ENCODE data around the gene TEX22.

Gene TEX22

DNA sequence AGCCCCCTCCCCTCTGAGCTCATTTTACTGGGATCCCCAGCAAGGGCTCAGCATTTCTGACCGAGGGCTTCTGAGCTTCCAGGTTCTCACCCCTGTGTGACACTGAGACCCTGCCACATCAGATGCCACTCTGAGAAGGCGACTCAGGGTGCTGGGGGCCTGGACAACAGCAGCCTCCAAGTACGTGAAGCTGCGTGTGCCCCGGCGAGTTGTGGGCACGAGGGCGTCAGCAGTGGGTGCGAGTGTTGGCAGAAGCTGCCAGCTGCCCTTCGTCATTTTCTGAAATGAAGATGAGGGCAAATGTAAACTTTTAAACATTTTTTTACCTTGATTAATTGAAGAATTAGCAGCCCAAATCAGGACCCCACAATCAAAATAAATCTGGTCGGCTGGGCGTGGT is 32.7 kb upstream of the TEX22 start:
- in situ Hi-C loops (cut with HindIII; ENCODE audit: low sequenced_read_pairs): no loop called here

DNA sequence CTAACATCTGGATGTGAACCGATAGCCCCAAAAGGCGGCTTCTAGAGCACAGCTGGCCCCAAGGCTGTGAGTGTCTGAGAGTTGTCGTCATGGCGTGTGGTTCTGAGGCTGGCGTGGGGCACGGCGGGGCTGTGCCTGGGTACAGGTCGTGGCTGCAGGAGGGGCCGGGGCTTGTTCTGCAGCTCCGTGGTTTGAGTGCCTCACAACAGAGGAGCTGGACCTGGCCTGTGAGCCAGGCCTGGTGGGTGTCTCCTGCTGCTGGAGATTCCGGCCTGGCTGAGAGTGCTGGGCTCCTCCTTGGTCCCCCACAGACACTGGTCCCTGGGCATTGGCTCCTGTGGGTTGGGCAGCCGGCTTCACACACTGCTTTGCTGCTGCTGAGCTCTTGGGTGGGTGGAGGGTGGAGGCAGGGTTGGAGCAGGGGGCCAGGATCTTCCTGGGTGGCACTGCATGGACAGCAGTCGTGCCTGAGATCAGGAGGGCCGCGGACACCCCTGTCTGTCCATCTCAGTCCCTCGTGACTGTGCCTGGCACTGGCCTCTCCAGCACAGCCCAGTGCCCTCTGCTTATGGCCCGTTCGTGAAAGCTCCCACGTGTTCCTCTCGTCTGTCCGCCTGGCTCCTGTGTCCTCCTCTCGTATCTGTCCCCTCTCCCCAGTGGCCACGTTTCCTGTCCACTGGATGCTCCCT is 31.8 kb upstream of the TEX22 start:
- in situ Hi-C loops (cut with HindIII; ENCODE audit: low sequenced_read_pairs): no loop called here

DNA sequence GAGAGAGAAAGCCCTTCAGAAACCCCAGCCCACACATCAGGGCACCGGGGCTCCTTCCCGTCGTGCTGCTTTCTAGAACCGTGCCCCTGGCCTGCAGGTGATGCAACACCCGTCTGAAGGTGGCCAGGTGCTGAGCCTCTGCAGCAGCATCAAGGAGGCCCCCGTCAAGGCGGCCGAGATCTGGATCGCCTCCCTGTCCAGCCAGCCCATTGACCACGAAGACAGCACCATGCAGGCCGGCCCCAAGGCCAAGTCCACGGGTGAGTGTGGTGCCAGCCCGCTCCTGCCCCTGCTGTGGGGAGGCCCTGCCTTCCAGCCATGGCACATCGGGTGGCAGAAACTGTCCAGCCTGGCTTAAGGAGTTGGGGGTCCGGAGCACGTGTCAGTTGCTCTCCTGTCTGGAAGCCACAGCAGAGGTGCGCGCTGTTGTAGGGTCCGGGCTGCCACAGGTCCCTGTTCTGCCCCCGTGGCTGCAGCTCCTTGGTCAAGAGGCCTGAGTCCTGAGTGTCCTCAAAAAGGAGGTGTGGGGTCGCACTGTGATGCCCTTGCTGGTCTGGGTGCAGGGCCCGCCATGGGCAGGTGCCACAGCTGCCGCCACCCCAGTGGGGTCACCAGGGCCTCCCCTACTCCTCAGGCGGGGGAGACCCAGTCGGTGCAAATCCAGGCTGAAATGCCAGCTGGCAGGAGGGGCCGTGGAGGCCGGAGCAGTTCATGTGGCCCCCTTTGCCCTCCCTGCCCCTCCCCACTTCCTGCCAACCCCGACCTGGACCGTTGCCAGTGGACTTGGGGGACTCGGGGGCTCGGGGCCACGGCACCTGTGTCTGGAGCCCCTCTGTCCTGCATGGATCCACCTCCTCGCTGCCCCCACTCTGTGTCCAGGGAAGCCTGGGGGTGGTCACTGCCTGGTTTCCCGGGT is 31.0 kb upstream of the TEX22 start:
- in situ Hi-C loops (cut with HindIII; ENCODE audit: low sequenced_read_pairs): no loop called here

DNA sequence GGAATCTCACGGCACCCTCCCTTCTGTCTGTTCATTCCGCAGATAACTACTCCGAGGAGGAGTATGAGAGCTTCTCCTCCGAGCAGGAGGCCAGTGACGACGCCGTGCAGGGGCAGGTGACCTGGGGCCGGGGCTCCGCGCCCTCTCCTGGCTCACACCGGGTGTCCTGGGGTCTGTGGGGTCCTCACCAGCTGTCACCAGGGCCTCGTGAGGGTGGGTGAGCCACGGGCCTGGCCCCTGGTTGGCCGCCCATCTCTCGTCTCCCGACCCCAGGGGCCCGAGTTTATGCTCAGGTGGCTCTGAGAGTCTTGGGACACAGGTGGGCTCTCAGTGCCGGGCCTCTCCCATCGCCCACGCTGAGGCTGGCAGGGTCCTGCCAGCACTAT is 30.3 kb upstream of the TEX22 start:
- in situ Hi-C loops (cut with HindIII; ENCODE audit: low sequenced_read_pairs): no loop called here

GRCh38 chr14:105368426-105368825 is 29.9 kb upstream of the TEX22 start:
- in situ Hi-C loops (cut with HindIII; ENCODE audit: low sequenced_read_pairs): no loop called here

GRCh38 chr14:105368910-105369652 is 29.3 kb upstream of the TEX22 start:
- in situ Hi-C loops (cut with HindIII; ENCODE audit: low sequenced_read_pairs): no loop called here

DNA sequence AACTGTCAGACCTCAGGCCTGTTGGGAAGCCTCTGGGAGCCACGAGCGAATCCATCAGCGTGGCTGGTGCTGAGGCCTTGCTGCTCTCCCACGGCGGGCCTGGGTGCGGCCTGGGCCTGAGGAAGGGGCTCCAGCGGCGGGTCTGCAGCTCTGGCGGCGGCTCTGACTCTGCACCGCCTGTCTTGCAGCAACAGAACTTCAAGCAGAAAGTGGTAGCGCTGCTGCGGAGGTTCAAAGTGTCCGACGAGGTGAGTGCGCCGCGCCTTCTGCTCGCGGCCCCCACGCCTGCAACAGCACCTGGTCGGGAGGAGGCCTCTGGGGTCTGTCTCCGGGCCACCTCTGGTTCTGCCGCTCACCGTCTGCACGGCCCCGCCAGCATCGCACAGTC is 28.7 kb upstream of the TEX22 start:
- in situ Hi-C loops (cut with HindIII; ENCODE audit: low sequenced_read_pairs): no loop called here

DNA sequence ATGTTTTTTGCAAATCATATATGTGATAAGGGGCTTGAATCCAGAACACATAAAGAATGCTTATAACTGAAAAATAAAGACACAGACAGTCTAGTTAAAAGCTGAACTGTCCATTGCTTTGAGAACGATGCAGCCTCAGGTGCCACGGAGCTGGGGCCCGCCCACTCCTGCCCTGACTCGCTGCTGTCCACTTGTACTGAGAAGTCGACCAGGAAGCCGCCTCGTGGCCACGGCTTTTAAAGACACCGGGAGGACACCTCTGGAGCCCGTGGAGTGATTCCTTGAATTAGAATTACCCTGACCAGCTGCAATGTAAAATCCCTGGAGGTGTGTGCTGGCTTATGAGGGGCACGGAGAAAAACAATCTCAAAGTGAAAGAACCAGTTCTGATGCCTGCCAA is 23.9 kb upstream of the TEX22 start:
- in situ Hi-C loops (cut with HindIII; ENCODE audit: low sequenced_read_pairs): no loop called here

DNA sequence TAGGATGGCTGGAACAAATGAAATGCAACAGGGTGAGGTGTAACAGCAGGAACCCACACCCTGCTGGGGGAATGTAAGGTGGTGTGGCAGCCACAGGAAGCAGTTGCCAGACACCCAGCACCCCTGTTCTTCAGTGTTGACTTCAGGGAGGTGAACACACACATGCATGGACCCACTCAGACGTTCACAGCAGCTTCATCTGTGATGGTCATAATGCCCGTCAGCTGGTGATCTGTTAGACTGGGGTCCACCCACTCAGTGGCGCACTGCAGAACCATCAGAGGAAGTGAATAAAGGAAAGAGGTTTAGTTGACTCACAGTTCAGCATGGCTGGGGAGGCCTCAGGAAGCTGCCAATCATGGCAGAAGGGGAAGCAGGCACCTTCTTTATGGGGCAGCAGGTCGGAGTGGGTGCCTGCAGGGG is 22.7 kb upstream of the TEX22 start:
- in situ Hi-C loops (cut with HindIII; ENCODE audit: low sequenced_read_pairs): no loop called here

GRCh38 chr14:105376521-105377440 is 21.6 kb upstream of the TEX22 start:
- in situ Hi-C loops (cut with HindIII; ENCODE audit: low sequenced_read_pairs): no loop called here

DNA sequence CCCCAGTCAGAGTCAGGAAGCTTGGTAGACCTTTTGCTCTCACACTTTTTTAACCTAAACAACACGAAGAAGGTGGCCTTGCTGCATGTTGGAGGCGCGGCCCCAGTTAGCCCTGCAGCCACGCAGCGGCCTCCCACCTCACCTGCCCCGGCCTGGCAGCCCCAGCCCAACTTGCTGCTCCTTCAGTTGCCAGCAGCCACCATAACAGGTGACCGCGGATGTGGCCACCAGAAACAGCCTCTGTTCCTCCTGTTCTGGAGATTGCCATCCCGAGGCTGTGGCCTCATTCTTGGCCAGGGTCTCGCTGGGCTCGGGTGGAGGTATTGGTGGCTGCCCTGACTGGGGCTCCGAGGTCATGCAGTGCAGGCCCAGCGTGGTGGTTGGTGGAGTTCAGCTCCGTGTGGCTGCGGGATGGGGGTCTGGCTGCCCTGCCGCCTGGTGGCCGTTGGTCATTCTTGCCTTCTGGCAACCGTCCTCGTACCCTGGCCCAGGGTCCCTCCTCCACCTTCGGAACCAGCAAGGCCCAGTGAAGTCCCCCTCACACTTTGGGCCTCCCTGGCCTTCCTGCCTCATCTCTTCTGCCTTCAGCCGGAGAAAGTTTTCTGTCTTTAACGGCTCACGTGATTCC is 20.7 kb upstream of the TEX22 start:
- in situ Hi-C loops (cut with HindIII; ENCODE audit: low sequenced_read_pairs): no loop called here

- in situ Hi-C loops (cut with HindIII; ENCODE audit: low sequenced_read_pairs): no loop called here
Measured at GRCh38 chr14:105378199-105378598, 20.1 kb upstream of the TEX22 start.

DNA sequence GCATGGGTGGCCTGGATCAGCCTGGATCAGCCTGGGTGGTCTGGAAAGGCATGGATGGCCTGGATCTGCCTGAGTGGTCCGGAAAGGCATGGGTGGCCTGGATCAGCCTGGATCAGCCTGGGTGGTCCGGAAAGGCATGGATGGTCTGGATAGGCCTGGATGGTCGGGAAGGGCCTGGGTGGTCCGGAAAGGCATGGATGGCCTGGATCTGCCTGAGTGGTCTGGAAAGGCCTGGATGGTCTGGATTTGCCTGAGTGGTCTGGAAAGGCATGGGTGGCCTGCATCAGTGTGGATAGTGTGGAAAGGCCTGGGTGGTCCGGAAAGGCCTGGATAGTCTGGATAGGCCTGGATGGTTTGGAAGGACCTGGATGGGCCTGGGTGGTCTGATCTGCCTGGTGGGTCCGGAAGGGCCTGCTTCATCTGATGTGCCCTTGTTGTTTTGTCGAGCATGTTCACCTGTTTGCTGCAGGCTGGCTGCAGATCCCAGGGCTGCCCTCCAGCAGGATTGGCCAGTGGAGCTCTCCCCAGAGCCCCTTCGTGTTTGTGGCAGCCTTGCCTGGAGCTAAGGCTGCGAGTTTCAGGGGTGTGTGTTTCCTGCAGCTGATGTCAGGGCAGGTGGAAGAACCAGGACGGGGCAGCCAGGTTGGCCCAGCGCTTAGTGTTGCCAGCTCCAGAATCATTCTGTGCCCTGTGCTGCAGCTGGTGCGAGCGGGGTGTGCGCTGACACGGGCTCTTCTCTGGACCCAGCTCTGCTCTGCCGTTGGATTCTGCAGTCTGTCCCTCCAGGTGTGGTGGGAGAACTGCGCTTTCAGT is 19.3 kb upstream of the TEX22 start:
- in situ Hi-C loops (cut with HindIII; ENCODE audit: low sequenced_read_pairs): no loop called here

DNA sequence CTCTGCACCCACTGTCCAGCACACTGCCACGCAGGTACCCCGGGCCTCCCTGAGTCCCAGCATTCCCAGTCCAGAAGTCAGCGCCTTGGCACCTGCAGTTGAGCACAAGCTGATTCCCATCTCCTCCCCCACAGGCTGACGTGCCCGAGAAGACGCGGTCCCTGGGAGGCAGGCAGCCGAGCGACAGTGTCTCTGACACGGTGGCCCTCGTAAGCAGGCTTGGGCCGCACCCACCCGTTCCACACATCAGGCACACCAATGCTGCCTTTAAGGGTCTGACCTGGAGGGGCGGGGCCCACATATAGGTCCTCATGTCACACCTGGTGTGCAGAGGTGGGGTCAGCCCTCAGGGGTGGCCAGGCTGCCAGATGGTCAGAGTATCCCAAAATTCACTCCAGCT is 18.4 kb upstream of the TEX22 start:
- in situ Hi-C loops (cut with HindIII; ENCODE audit: low sequenced_read_pairs): no loop called here

DNA sequence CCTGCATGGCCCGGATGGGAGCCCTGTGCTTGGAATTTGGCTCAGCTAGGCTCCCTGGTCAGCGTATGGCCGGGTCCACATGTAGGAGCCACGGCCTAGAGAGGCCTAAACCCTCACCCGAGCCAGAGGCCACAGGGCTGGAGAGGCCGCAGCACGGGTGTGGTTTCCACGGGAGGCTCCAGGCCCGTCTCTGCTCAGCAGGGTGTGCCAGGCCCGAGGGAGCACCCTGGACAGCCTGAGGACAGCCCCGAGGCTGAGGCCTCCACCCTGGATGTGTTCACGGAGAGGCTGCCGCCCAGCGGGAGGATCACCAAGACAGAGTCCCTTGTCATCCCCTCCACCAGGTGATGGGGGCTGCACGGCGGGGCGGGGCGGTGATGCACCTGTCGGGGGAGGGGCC is 17.6 kb upstream of the TEX22 start:
- in situ Hi-C loops (cut with HindIII; ENCODE audit: low sequenced_read_pairs): no loop called here

DNA sequence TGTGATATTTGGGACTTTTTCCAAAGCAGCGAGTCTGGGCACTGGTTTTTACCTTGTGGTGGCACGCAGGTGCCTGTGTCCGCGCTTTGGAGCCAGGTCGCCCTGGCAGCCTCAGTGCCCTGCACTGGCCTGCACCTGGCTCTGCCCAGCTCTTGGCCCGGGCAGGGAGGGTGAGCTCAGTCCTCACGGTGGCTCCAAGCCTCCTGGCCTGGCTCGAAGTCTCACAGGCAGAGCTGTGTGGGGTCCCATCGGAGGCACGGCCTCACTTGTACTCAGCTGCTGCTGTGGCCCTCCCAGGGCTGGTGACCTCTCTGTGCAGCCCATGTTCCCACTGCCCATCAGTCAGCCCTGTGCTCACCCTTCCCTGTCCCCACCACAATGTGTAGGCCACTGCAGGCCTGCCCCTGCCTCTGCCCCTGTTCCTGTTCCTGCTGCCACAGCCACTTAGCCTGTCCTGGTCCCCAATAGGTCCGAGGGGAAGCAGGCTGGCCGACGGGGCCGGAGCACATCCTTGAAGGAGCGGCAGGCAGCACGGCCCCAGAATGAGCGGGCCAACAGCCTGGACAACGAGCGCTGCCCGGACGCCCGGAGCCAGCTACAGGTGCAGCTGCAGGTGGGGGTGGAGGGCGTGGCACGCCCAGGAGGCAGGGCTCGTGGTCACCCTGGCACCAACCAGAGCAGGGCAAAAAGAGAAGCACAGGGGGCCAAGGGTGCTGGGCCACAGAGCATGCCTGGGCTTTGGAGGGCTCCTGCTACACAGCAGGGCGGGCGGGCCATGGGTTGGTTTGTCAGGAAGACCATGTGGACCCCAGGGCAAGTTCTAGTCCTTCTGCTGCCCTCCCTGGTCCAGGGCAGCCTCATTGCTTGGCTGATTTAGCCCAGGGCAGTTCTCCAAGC is 16.6 kb upstream of the TEX22 start:
- in situ Hi-C loops (cut with HindIII; ENCODE audit: low sequenced_read_pairs): no loop called here

DNA sequence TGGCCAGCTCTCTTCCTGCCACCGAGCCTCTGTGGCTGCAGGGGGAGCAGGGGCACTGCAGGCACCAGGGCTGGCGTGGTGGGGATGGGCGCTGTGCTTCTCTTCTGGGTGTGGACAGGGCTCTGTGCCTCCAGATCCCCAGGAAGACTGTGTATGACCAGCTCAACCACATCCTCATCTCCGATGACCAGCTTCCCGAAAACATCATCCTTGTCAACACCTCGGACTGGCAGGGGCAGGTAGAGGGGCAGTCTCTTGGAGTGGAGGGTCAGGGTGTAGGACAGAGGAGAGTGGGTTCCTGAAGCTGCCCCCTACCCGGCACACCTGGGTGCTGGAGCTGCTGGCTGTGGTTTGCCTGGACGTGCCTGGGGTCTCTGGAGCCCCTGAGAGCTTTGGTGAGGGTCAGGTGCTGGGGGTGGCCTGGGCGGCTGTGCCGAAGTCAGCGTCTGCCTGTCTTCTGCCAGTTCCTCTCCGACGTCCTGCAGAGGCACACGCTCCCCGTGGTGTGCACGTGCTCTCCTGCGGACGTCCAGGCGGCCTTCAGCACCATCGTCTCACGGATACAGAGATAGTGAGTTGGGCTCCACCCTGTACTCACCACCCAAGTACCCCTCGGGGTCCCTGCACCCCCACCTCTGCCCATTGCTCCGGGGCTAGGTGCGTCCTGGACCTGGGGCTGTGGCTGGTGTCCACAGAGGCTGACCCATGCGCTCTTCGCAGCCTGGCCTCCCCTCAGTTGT is 15.8 kb upstream of the TEX22 start:
- in situ Hi-C loops (cut with HindIII; ENCODE audit: low sequenced_read_pairs): no loop called here
